Measurements from ENCODE around the gene TEX14.

DNA sequence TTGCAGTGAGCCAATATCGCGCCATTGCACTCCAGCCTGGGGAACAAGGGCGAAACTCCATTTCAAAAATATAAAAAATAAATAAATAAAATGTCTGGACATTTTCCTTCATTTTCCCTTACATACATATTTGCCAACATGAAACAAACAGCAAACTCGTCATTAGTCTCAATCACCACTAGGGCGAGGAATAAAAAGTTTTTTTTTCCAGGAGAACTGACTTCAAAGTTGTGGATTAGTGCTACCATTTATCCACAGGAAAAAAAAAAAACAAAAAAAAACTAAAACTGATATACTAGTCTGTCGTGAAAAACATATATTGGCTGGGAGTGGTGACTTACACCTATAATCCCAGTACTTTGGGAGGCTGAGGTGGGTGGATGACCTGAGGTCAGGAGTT lies 100.4 kb downstream of the TEX14 start:
- no peak for TF ChIP-seq SRF (IDR thresholded peaks at IDR 0.05; ENCODE audit: low read depth in 2 of 2, low read length in 2 of 2)
- TF ChIP-seq CTCF (IDR thresholded peaks at IDR 0.05 in 2 of 3, conservative IDR thresholded peaks at IDR 0.05 in 1 of 3; ENCODE audit: control insufficient read depth in 2 of 3, extremely low read depth in 1 of 3, insufficient read depth in 1 of 3, low read depth in 3 of 3, low read length in 3 of 3), result no peak
- no peak for TF ChIP-seq SP1 (IDR thresholded peaks at IDR 0.05; ENCODE audit: low read depth, low read length)
- no peak for TF ChIP-seq MAX (IDR thresholded peaks at IDR 0.05; ENCODE audit: low read depth, low read length)
- TF ChIP-seq ZNF274 (IDR thresholded peaks at IDR 0.05; ENCODE audit: insufficient read depth, insufficient read length), result no peak
- no peak for TF ChIP-seq POLR2A (IDR thresholded peaks at IDR 0.05; ENCODE audit: low read depth, low read length)
- no peak for TF ChIP-seq KAT2A (conservative IDR thresholded peaks at IDR 0.05; ENCODE audit: control insufficient read depth, low read depth, low read length)
- no peak for TF ChIP-seq MXI1 (IDR thresholded peaks at IDR 0.05; ENCODE audit: low read depth, low read length)
- TF ChIP-seq SMARCA5 (IDR thresholded peaks at IDR 0.05), result no peak
- no peak for TF ChIP-seq FOXK2 (IDR thresholded peaks at IDR 0.05)
- no peak for TF ChIP-seq USF1 (IDR thresholded peaks at IDR 0.05; ENCODE audit: borderline replicate concordance, extremely low read length, insufficient read depth, low read depth, low read length)

Measured in GM12878 (cell line).